Brain microvascular endothelial cell (primary cell): ENCODE measurements around the gene MORN5.

Experiments
- DNase-seq: peaks from one replicate; pipeline ENCODE4 v3.0.0-alpha.2; 2020
- H3K27ac ChIP-seq: fragments of 250-450 bp; sonication (Bioruptor Pico); 2 replicates; pipeline ENCODE4 v1.5.1; 2020; ENCODE audit warnings: mild to moderate bottlenecking, moderate library complexity
- H3K27me3 ChIP-seq: fragments of 250-450 bp; sonication (Bioruptor Pico); replicated peaks from 2 replicates; pipeline ENCODE4 v1.5.1; 2020; ENCODE audit warnings: mild to moderate bottlenecking
- H3K36me3 ChIP-seq: fragments of 250-450 bp; sonication (Bioruptor Pico); replicated peaks from 2 replicates; pipeline ENCODE4 v1.5.1; 2020; ENCODE audit warnings: mild to moderate bottlenecking
- H3K4me3 ChIP-seq: 2 replicates; pipeline ENCODE4 v1.5.1; 2011; ENCODE audit warnings: low read depth, mild to moderate bottlenecking, control low read depth, low read length, moderate library complexity
- CTCF ChIP-seq: IDR thresholded peaks from 2 replicates; pipeline ENCODE4 v1.5.1; 2011; ENCODE audit warnings: low read depth, mild to moderate bottlenecking, moderate library complexity, low read length, control low read depth, inconsistent platforms; ENCODE audit errors: missing control alignments
- in situ Hi-C: cut with HindIII; loops from 2 replicates; pipeline ENCODE4 v1.10.0; 2017; ENCODE audit warnings: low sequenced_read_pairs, low pct_ligation_motif_present

The MORN5 gene

GRCh38 chr9:122197426-122197825 lies 37.7 kb downstream of the MORN5 start:
- no peak for TF ChIP-seq CTCF
- Histone ChIP-seq H3K36me3 (no peaks in the 10 kb centered on the region), H3K27me3 (peaks cover 9% of the 10 kb centered on the region), H3K27ac (no peak overlapping the region), H3K4me3 (no peak overlapping the region)
- in situ Hi-C loops, result no loop called here
- DNase-seq, result no peak

DNA sequence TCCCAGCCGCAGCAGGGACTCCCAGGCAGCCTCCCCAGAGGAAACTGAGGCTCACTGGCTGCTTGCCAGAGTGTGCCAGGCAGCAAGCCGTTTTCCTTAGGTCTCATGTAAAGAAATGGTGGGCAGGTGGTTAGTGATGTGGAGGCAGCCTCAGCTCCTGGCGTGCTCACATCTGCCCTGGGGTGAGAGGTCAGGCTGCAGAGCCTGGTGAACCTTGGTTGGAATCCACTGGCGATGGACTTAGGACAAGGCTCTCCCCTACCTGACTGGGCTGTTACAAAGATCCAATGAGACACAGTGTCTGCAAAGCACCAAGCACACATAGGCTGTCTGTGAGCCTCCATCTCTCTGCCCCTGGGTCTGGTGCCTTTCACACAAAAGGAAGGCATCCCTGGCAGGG lies 38.2 kb downstream of the MORN5 start:
- no peaks in the 10 kb centered on the region for H3K36me3 ChIP-seq
- no peak overlapping the region for H3K4me3 ChIP-seq
- in situ Hi-C loops, result no loop called here
- no peak overlapping the region for H3K27ac ChIP-seq
- no peak for DNase-seq
- no peak for TF ChIP-seq CTCF
- peaks cover 9% of the 10 kb centered on the region for H3K27me3 ChIP-seq

DNA sequence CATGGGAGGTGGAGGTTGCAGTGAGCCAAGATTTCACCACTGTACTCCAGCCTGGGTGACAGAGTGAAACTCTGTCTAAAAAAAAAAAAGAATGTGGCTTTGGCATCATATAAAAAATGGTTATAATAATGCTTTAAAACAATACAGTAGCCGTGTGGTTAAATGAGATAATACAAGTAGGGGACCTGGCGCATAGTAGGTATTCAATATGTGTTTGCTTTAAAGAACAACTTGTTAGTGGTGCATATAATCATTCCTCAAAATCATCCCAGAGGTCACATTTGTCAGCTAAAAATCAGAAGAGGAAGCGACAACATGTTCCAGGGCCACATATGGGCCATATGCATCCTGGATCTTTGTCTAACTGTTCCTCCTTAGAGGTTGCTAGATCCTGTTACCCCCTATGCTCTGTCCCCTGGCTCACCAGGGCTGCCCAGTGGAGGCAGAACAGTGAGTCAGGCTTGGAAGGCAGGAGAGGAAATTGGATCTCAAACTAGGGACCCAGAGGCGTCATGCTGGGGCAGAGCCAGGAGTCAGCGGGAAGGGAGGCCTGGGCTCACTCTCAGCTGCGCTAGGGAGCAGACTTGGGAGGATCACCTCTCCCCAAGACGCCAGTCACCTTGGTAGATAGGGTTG lies 41.4 kb downstream of the MORN5 start:
- Histone ChIP-seq H3K27me3 (peaks cover 8% of the 10 kb centered on the region), H3K27ac (peak overlapping the region; percentile 12), H3K4me3 (no peak overlapping the region), H3K36me3 (no peaks in the 10 kb centered on the region)
- in situ Hi-C loops, result no loop called here
- DNase-seq, result peak; percentile 56
- no peak for TF ChIP-seq CTCF

- H3K4me3 ChIP-seq, result no peak overlapping the region
- H3K27ac ChIP-seq, result peak overlapping the region; percentile 12
- no peaks in the 10 kb centered on the region for H3K36me3 ChIP-seq
- H3K27me3 ChIP-seq, result peaks cover 8% of the 10 kb centered on the region
- DNase-seq, result peak; percentile 56
- no peak for TF ChIP-seq CTCF
- in situ Hi-C loops, result no loop called here
Measured at GRCh38 chr9:122201641-122202040, 41.9 kb downstream of the MORN5 start.

DNA sequence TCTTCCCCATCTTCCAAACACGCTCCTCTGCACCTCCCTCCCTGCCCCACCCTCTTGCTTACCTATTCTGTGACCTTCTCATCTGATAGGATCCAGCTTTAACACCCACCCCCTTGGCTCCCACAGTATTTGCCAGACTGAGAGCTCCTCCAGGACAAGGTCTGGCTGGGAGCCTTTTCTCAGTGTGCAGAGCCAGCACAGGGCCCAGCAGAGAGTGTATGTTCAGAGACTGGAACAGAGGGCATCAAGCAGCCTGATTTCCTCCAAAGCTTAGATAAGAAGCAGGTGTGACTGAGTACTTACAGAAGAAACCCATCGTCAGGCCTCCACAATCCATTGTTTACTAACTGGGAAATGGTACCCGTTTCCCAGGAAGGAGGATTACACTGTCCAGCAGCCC lies 42.4 kb downstream of the MORN5 start:
- Histone ChIP-seq H3K36me3 (no peaks in the 10 kb centered on the region), H3K4me3 (no peak overlapping the region), H3K27ac (no peak overlapping the region), H3K27me3 (peaks cover 8% of the 10 kb centered on the region)
- no peak for TF ChIP-seq CTCF
- DNase-seq, result no peak
- in situ Hi-C loops, result no loop called here

DNA sequence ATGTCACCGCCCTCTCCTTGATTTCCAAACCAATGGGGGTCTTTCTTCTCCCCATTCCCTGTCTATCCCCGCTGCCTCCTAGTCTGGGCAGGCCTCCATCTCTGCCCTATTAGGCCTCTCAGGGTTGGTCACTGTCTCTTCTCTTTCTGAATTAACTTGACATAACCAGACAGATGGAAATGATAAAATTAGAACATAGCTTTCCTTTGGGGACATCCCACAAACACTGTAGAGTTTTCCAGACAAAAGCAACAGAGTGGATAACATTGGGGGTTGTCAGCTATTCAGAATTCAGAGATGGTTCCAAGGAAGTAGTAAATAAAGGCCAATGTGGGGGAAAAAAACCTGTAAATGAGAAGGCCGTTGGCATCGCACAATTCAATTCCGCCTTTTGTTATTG lies 44.3 kb downstream of the MORN5 start:
- no peak for TF ChIP-seq CTCF
- no peaks in the 10 kb centered on the region for H3K36me3 ChIP-seq
- in situ Hi-C loops, result no loop called here
- H3K27me3 ChIP-seq, result peaks cover 1% of the 10 kb centered on the region
- DNase-seq, result no peak
- no peak overlapping the region for H3K4me3 ChIP-seq
- no peak overlapping the region for H3K27ac ChIP-seq
